GM23338 (cell line): Measurements from ENCODE around the gene NFATC3. TPM values are rescaled to one million over a fixed set of nuclear protein-coding genes. Genes with fewer than 3 reads are reported as not detected.

ENCODE experiments used
- ATAC-seq: fragments of 200-7000 bp; cut with Tn5 transposase; 3 replicates; pipeline ENCODE4 v1.9.1; 2020
- DNase-seq: peaks from one replicate; pipeline ENCODE4 v3.0.0-alpha.2; 2015; ENCODE audit warnings: low spot score
- H2AFZ ChIP-seq: fragments of 200-600 bp; sonication (generic); 2 replicates; pipeline ENCODE4 v1.8.0; 2016; ENCODE audit warnings: antibody characterized with exemption, mild to moderate bottlenecking, moderate library complexity
- H3F3A ChIP-seq: fragments of 200-600 bp; sonication (generic); replicated peaks from 2 replicates; pipeline ENCODE4 v1.8.0; 2017; ENCODE audit warnings: antibody characterized with exemption, mixed run types, low read depth
- H3K27ac ChIP-seq: fragments of 200-600 bp; sonication (generic); 2 replicates; pipeline ENCODE4 v1.6.1; 2016; ENCODE audit warnings: low read depth
- H3K27me3 ChIP-seq: fragments of 200-600 bp; sonication (generic); 2 replicates; pipeline ENCODE4 v1.8.0; 2016; ENCODE audit warnings: mild to moderate bottlenecking, mixed run types, moderate library complexity; ENCODE audit not compliant: insufficient read depth
- H3K36me3 ChIP-seq: fragments of 200-600 bp; sonication (generic); 2 replicates; pipeline ENCODE4 v1.8.0; 2016; ENCODE audit warnings: mild to moderate bottlenecking; ENCODE audit not compliant: insufficient read depth
- H3K4me1 ChIP-seq: fragments of 200-600 bp; sonication (generic); 2 replicates; pipeline ENCODE4 v1.8.0; 2016; ENCODE audit warnings: mild to moderate bottlenecking, moderate library complexity; ENCODE audit not compliant: insufficient read depth
- H3K4me2 ChIP-seq: fragments of 200-600 bp; sonication (generic); 2 replicates; pipeline ENCODE4 v1.7.1; 2017; ENCODE audit warnings: mixed run types
- H3K4me3 ChIP-seq: fragments of 200-600 bp; sonication (generic); 2 replicates; pipeline ENCODE4 v1.6.1; 2016; ENCODE audit warnings: mixed run types
- H3K79me2 ChIP-seq: fragments of 200-600 bp; sonication (generic); replicated peaks from 2 replicates; pipeline ENCODE4 v1.8.0; 2017; ENCODE audit warnings: mild to moderate bottlenecking; ENCODE audit not compliant: insufficient read depth
- H3K9me2 ChIP-seq: fragments of 200-600 bp; sonication (generic); 2 replicates; pipeline ENCODE4 v1.8.0; 2017; ENCODE audit not compliant: insufficient read depth
- H4K20me1 ChIP-seq: fragments of 200-600 bp; sonication (generic); replicated peaks from 2 replicates; pipeline ENCODE4 v1.8.0; 2017; ENCODE audit warnings: mild to moderate bottlenecking; ENCODE audit not compliant: insufficient read depth
- H3K27ac Mint-ChIP-seq: 2 replicates; pipeline ENCODE4 v1.8.0; 2020; ENCODE audit warnings: inconsistent platforms, mild to moderate bottlenecking, moderate library complexity, mixed read lengths
- H3K27me3 Mint-ChIP-seq: 3 replicates; pipeline ENCODE4 v1.8.0; 2022; ENCODE audit warnings: low read depth, mild to moderate bottlenecking, moderate library complexity, mixed read lengths, inconsistent platforms; ENCODE audit not compliant: insufficient read depth, poor library complexity
- H3K36me3 Mint-ChIP-seq: 3 replicates; pipeline ENCODE4 v1.8.0; 2021; ENCODE audit warnings: low read depth, mild to moderate bottlenecking, inconsistent platforms, moderate library complexity, mixed read lengths
- H3K4me1 Mint-ChIP-seq: 3 replicates; pipeline ENCODE4 v1.8.0; 2020; ENCODE audit warnings: mild to moderate bottlenecking, inconsistent platforms, mixed read lengths
- H3K4me3 Mint-ChIP-seq: 3 replicates; pipeline ENCODE4 v1.8.0; 2021; ENCODE audit warnings: moderate library complexity, mild to moderate bottlenecking, inconsistent platforms, mixed read lengths
- H3K9me3 Mint-ChIP-seq: 3 replicates; pipeline ENCODE4 v1.8.0; 2020; ENCODE audit warnings: moderate library complexity, mild to moderate bottlenecking, inconsistent platforms, mixed read lengths
- CREB1 ChIP-seq: fragments of 250-450 bp; sonication (Bioruptor Pico); IDR thresholded peaks from 2 replicates; pipeline ENCODE4 v1.5.0; 2020; ENCODE audit warnings: low read depth, mild to moderate bottlenecking, moderate library complexity
- CTCF ChIP-seq, 2 experiments: fragments of 200-600 bp in 1 of 2; sonication (generic) in 1 of 2; conservative IDR thresholded peaks; 2 replicates each; pipeline versions ENCODE4 v1.5.1 to v1.6.1; 2016 to 2017; ENCODE audit warnings: antibody characterized with exemption in 2 of 2, low read depth in 2 of 2, mild to moderate bottlenecking in 2 of 2, moderate library complexity in 1 of 2
- ETS1 ChIP-seq: IDR thresholded peaks from 2 replicates; pipeline ENCODE4 v1.6.1; 2016; ENCODE audit warnings: antibody characterized with exemption
- EZH2 ChIP-seq: fragments of 200-600 bp; sonication (generic); IDR thresholded peaks from one replicate; pipeline ENCODE4 v1.8.0; 2017; ENCODE audit warnings: antibody characterized with exemption, mild to moderate bottlenecking, low read depth; ENCODE audit not compliant: unreplicated experiment
- EZH2phosphoT487 ChIP-seq: fragments of 200-600 bp; sonication (generic); IDR thresholded peaks from one replicate; pipeline ENCODE4 v1.8.1; 2018; ENCODE audit warnings: antibody characterized with exemption; ENCODE audit not compliant: unreplicated experiment
- JUNB ChIP-seq: IDR thresholded peaks from one replicate; pipeline ENCODE4 v1.6.1; 2016; ENCODE audit warnings: antibody characterized with exemption; ENCODE audit not compliant: unreplicated experiment
- NANOG ChIP-seq: IDR thresholded peaks from 2 replicates; pipeline ENCODE4 v1.6.1; 2016; ENCODE audit warnings: antibody characterized with exemption, borderline replicate concordance
- POLR2AphosphoS5 ChIP-seq: IDR thresholded peaks from 2 replicates; pipeline ENCODE4 v1.6.1; 2016; ENCODE audit warnings: antibody characterized with exemption, low read depth
- REST ChIP-seq: IDR thresholded peaks from one replicate; pipeline ENCODE4 v1.6.1; 2018; ENCODE audit warnings: antibody characterized with exemption; ENCODE audit not compliant: unreplicated experiment
- STAT1 ChIP-seq: IDR thresholded peaks from one replicate; pipeline ENCODE4 v1.6.1; 2016; ENCODE audit warnings: antibody characterized with exemption; ENCODE audit not compliant: unreplicated experiment
- ZNF114 ChIP-seq: fragments of 250-450 bp; sonication (Bioruptor Pico); IDR thresholded peaks from 2 replicates; pipeline ENCODE4 v1.5.0; 2020; ENCODE audit warnings: mild to moderate bottlenecking, moderate library complexity
- ZNF331 ChIP-seq: fragments of 250-450 bp; sonication (Bioruptor Pico); IDR thresholded peaks from 2 replicates; pipeline ENCODE4 v1.5.0; 2020; ENCODE audit warnings: low read depth, mild to moderate bottlenecking, moderate library complexity
- ZNF462 ChIP-seq: fragments of 250-450 bp; sonication (Bioruptor Pico); IDR thresholded peaks from 2 replicates; pipeline ENCODE4 v1.5.0; 2020; ENCODE audit warnings: mild to moderate bottlenecking, moderate library complexity
- polyA plus RNA-seq: library from polyadenylated mRNA; unstranded; fragments of >200 nt; fragmentation: Nextera tagmentation; extraction: Ambion mirVana; gene quantifications from 2 replicates; pipeline ENCODE4 v1.2.1, GENCODE V29; 2016
- total RNA-seq: library from RNA; depleted of rRNA; stranded (reverse); fragments of >200 nt; shearing (Covaris generic); gene quantifications from 2 replicates; pipeline ENCODE4 v1.2.3, GENCODE V29; 2014

NFATC3 gene
- total and polyA plus RNA-seq, 2 experiments from 2014 or later: 9.2 to 40.9 TPM

GRCh38 chr16:68047987-68048386, 37.2 kb upstream of the NFATC3 start:
- Histone ChIP-seq H3K4me1 (no peaks in the 10 kb centered on the region), H3K36me3 (no peaks in the 10 kb centered on the region), H3K27ac (no peak overlapping the region), H2AFZ (no peak overlapping the region), H3K79me2 (no peaks in the 10 kb centered on the region), H3K9me2 (no peaks in the 10 kb centered on the region), H3K4me2 (no peak overlapping the region), H3K4me3 (no peak overlapping the region), H3K27me3 (no peaks in the 10 kb centered on the region), H4K20me1 (no peaks in the 10 kb centered on the region), H3F3A (no peaks in the 10 kb centered on the region)
- peaks cover 15% of the 10 kb centered on the region; the same call in 2 of the 3 replicates for H3K36me3 Mint-ChIP-seq
- no peaks in the 10 kb centered on the region for H3K27me3 Mint-ChIP-seq
- no peak overlapping the region for H3K27ac Mint-ChIP-seq
- DNase-seq: no peak
- no peak overlapping the region for H3K4me3 Mint-ChIP-seq
- no peak for ATAC-seq
- TF ChIP-seq CTCF (conservative IDR thresholded peaks at IDR 0.05; ENCODE audit: low read depth in 2 of 2) (no peak), REST (no peak), EZH2phosphoT487 (no peak), CREB1 (CRISPR knock-in tag) (no peak), STAT1 (no peak), NANOG (no peak), JUNB (no peak), POLR2AphosphoS5 (no peak), ZNF114 (CRISPR knock-in tag) (no peak), ETS1 (no peak), EZH2 (no peak), ZNF462 (CRISPR knock-in tag) (no peak), ZNF331 (CRISPR knock-in tag) (no peak)
- no peaks in the 10 kb centered on the region for H3K4me1 Mint-ChIP-seq
- no peaks in the 10 kb centered on the region for H3K9me3 Mint-ChIP-seq
